Mucosa of gallbladder (tissue), 1 donor: Measurements from ENCODE around the gene ZFP57. TPM values are rescaled to one million over a fixed set of nuclear protein-coding genes. Genes with fewer than 3 reads are reported as not detected.
"Not testable (repeated sequence)": the region's sequence is repeated elsewhere in the genome, so short reads cannot be mapped to it uniquely, and the experiment has no call there.

Experiments
- DNase-seq: peaks from one replicate; pipeline ENCODE4 v3.0.0-alpha.2; 2020; ENCODE audit warnings: low spot score
- total RNA-seq: library from RNA; stranded (reverse); gene quantifications from one replicate; pipeline ENCODE4 v1.2.1, GENCODE V29; 2021
- donor health status: DM: no; HTN: no; CAD: no.

The ZFP57 gene
- total RNA-seq, 1 donor from 2014 or later = 0.12 TPM

DNA sequence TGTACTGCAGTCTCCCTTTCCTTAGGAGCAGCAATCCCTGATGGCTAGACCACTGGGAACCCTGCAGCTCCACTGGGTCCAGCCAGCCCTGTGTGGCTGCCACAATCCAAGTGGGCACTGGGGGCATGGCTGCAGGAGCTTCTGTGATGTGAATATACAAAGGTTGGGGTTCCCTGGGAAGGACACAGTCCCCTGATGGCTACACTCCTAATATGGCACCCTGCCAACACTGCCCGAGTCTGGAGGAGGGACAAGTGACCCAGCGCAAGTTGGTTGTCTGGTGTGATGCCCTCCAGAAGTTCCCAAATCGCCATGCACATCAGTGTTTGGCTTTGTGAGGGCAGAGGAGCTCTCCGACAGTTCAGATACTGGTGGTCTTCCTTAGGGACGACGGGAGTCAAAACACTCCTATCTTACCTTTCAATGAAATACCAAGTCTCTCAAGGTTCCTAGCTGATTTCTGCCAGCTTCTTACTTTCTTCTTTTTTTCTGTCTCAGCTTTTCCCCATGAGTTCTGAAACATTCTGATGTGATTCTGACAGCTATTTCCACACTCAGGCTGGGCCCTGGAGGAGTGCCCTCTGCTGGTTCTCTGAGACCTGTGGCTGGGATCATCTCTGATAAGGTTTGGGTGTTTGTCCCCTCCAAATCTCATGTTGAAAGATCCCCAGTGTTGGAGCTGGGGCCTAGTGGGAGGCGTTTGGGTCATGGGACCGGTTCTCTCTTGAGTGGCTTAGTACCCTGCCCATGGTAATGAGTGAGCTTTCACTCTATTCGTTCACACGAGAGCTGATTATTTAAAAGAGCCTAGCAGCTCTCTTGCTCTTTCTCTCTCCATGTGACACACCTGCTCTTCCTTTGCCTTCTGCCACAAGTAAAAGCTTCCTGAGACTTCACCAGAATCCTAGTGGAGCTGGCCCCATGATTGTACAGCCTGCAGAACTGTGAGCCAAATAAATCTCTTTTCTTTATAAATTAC lies 15.5 kb upstream of the ZFP57 start:
- DNase-seq = no peak

DNA sequence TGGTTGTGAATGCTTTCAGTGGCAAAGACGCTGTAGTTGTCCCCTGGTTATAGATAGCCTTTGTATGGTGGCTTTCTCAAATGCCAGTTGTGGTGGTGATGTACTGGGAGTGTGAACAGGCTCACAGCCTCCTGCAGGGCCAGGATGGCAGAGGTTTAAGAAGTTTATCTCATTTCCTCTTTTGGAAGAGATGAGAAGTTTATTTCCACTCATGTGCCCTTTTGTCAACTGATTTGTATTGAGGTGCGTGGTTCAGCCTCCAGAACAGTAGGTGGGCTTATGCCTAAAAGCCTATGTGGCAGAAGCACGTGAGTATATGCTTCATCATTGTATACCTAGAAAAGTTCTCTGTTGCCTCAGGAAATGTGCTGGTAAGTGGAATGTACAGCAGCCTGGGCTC lies 13.7 kb upstream of the ZFP57 start:
- DNase-seq = no peak

DNA sequence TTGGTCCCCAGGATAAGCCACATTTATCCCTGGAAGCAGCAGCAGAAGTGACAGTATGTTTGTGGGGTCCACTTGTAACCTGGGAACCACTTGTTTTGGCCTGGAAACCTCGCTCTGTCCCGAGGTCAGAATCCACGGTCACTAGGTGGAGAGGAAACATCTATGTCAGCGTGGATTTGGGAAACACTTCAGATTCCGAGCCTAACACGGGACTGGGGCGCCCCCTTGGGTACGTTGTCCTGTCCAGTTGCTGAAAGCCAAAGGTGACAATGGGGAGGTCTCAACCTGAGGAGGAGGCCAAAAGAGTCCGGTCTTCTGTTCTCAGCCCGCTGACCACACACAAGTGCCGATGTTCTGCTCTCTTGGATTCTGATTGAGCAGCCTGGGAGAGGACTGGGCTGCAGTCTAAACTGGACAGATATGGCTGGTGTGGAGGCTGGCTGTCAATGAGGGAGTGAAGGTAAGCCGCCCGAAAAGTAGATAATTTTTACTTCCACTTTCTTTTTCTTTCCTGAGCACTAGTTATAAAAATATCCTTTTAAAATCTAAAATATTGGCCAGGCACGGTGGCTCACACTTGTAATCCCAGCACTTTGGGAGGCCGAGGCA lies 4.9 kb upstream of the ZFP57 start:
- peak; percentile 13 for DNase-seq

DNA sequence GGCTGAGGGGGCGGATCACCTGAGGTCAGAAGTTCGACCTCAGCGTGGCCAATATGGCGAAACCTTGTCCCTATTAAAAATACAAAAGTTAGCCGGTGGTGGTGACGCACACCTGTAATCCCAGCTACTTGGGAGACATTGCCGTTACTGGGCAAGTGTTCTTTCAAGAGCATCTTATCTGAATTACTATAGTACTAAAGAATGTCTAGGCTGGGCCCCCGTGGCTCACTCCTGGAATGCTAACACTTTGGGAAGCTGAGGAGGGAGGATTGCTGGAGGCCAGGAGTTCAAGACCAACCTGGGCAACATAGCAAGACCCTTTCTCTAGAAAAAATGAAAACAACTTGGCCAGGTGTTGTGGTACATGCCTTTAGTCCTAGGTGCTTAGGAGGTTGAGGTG lies 859 bp upstream of the ZFP57 start:
- no peak for DNase-seq

DNA sequence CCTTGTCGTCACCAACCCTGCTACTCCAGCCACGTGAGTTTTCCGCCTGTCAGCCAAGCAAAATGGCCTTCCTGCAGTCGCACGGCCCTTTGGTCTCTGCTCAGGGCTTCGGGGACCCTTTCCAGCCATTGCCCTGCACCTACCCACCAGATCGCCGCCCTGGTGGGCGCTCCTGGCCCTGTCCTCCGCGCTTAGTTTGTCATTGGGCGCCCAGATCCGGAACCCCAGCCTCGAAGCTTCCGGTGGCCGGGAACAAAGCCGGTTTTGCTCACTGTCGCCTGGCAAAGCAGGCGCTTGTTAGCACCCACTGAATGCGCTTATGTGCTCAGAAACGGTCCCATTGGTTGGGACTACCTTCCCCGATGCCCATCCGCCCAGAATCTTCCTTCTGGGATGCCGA lies 536 bp downstream of the ZFP57 start:
- no peak for DNase-seq

DNA sequence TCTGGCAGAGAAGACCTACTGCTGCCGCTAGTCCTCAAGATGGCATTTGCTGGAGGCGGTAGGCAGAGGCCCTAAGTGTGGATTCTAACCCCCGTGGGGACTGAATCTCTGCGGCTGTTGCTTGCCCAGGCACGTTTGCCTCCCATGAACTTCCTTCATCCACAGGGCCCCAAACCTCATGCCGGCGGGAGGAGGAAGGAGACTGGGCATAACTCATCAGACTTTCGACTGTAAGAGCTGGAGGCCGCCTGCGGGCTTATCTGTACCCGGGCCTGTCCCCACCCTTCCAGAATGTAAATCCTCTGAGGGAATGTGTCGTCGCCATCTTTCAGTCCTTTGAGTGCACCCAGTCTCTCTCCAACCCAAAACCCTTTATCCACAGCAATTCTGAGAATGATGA lies 990 bp downstream of the ZFP57 start:
- DNase-seq = no peak

DNA sequence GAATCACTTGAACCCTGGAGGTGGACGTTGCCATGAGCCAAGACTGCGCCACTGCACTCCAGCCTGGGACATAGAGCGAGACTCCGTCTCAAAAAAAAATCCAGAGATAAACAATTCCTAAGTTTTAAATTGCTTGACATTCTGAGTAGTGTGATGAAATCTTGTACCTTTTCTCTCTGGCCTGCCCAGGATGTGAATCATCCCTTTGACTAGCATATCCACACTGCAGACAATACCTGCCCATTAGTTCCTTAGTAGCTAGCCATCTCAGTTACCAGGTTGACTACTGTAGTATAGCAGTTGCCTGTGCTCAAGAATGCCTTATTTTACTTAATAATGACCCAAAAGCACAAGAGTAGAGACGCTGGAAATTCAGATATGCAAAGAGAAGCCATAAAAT lies 2.8 kb downstream of the ZFP57 start:
- no peak for DNase-seq

DNA sequence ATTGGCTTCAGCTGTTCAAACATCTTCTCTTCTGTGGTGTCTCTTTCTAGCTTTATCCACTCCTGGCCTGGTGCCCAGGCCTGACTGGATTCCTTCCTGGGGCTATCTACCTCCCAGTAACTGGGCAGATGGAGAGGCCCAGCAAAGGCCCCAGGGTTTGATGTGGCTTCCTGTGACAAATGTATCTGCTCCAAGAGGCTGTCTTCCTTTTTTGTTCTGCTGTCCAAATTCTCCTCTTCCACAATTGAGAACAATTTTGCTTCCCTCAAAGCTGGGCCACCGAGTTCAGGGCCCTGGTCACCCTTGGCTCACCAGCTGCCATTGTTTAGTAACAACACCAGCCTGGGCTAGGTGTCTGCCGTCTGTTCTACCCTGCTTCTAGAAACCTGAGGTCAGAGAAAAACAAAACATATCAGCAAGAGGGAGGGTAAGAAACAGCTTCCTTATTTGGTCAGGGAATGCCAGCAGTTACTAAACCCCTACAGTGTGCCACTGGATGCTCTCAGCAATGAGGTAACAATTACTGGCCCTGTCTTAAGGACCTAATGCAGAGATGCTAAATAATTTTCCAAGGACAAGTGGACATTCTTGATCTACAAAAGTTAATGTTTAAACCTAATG lies 3.9 kb downstream of the ZFP57 start:
- peak; percentile 12 for DNase-seq

DNA sequence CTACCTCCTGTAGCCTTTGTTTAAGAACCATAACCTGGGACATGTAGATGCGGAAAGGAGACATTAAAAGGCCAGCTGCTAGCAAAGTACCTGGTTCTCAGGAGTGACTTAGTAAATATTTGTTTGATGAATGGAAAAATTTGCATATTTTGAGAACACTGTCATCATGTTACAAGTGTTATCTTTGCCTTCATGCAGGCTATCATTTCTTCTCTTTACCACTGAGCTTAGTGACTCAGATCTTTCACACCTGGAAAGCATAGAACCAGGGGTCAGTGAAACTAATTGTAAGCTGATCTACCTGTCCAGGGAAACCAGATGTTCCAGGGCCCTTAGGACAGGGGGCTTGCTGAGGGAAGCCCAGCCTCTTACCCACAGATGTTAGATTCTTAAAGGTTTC lies 5.4 kb downstream of the ZFP57 start:
- no peak for DNase-seq

DNA sequence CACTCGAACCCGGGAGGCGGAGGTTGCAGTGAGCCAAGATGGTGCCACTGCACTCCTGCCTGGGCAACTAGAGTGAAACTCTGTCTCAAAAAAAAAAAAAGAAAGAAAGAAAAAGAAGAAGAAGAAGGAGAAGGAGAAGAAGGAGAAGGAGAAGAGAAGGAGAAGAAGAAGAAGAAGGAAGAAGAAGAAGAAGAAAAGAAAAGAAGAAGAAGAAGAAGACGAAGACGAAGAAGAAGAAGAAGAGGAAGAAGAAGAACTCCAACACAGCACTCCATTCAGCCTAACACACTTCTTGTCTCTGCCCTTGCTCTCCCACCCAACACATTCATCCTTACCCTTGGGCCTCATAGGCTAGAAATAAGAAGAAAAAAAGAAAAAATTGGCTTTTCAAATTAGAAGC lies 6.9 kb downstream of the ZFP57 start:
- DNase-seq = no peak

DNA sequence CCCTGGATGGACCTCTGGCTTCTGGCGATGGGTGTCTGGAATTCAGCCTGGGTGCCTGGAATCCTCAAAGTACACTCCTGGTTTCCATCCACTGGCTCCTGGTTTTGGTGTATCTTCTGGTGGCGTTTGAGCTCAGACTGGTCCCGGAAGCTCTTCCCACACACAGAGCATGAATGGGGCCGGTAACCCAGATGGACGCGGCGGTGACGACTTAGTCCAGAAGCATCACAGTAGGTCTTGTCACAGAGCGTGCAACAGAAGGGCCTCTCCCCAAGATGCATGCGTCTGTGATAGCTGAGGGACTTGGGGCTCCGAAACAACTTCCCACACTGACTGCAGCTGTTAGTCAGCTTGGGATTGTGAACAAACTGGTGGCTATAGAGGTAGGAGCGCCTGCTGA lies 7.8 kb downstream of the ZFP57 start:
- DNase-seq = no peak

DNA sequence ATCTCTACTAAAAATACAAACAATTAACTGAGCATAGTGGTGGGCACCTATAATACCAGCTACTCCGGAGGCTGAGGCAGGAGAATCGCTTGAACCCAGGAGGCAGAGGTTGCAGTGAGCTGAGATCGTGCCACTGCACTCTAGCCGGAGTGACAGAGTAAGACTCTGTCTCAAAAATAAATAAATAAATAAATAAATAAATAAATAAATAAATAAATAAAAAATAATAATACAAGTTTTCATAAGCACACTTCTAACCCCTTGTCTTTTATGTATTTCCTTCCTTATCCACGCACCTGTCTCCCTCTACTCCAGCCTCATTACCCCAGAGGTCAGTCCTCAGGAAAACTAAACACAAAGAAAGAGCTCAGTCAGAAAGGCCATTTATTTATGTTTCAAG lies 8.8 kb downstream of the ZFP57 start:
- not testable (repeated sequence) for DNase-seq

DNA sequence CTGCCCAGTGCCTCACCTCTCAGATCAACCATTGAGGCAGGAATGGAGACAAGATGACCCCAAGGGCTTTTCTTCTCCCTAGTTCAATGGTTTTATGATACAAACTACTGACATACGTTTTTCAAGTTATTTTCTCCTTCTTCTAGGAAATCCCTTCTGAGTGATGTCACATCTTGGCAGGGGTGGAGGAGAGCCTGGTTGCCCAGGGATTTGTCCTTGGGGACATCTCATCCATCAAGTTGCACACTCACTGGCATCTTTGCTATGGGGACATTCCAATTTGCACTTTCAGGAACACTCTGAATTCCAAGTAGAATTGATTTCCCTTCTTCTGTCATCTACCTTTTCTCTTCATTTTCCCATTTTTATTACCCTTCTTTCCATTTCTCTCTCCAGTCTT lies 9.9 kb downstream of the ZFP57 start:
- no peak for DNase-seq

DNA sequence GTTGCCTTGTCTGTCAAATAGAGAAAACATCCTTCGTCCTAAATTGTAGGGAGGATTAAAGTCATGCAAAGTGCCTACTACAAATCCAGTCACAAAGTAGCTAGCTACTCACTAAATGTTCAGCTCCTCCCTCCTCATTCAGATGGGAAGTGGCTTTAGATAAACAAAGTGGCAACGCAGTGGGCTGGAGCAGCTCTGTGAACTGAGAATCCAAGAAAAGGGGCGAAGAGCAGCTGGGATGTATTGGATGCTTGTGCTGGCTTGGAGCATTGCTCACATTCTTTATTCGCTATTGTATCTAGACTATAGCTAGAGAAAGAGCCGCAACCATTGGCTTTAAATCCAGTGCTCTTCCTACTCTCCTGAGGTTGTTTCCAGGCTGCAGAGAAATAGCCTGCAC lies 13.8 kb downstream of the ZFP57 start:
- no peak for DNase-seq

DNA sequence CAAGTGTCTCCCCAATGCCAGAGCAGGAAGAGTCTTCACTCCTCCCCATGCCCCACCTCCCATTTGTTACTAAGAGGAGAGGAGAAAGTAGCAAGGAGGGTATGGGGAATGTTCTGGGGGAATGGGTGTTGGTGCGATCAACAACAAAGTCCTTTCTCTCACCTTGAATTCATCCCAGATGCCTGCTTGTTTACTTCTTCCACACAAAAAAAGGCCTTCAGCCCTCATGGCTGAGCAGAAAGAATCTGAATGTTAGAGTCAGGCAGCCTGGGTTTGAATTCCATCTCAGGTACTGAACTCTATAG lies 14.2 kb downstream of the ZFP57 start:
- no peak for DNase-seq

DNA sequence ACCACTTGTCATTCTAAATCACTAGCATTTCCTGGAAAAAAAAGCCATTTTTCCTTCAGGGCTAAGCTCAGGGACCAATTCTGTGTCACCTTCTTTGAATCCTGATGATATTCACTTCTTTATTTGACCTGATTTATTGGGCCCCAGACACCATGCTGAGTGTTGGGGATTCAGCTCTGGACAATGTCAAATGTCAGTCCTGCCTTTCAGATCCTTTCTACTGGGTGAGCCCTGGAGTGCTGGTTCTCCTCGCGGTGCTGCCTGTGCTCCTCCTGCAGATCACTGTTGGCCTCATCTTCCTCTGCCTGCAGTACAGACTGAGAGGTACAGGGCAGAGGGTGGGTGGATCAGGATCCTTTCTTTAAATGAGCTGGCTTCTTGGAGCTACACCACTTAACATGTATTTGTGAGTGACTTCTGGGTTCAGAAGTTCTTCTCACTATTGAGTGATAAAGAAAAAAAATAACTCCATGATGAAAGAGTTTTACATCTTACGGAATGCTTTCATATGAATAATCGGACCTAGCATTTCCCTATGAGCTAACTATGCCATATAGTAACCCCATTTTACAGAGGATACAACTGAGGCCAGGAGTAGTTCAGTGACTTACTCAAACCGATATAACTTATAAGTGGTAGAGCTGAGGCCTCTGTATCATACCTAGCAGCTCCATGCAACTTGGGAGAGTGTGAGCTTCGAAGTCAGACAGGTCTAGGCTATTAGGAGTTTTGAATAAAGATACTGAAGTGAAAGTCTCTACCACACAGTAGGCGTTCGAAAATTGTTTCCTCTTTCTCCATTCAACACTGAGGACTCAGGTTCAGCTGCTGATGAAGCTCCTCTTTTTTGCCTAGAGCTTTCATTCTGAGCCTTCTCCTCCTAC lies 14.8 kb downstream of the ZFP57 start:
- no peak for DNase-seq

DNA sequence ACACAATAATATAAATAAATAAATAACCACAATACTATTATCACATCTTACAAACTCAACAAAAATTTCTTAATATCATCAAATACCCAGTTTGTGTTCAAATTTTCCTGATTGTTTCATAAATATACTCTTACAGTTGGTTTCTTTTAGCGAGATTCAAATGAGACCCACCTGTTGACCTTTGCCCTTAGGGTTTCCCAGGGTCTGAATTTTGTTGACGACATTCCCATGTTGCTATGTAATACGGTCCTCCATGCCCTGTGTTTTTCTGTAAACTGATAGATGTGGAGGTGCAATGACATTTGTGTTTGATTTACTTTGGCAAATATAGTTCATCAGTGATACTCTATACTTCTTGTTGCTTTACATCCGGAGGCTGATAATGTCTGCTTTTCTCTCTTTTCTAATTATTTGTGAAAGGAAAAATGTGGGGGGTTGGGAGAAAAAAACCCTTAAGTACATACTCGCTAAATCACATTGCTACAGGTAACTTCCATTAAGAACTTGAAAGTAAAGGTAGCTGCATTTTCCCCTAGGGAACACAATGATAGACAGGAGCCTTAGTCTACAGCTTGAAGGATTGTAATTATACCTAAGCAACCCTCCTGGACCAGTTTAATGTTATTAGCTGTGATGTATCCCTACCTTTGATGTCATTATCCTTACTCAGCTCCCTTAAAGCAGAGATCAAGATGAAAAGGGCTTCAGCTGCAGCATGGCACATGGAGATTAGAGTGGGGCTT lies 17.5 kb downstream of the ZFP57 start:
- DNase-seq = no peak

DNA sequence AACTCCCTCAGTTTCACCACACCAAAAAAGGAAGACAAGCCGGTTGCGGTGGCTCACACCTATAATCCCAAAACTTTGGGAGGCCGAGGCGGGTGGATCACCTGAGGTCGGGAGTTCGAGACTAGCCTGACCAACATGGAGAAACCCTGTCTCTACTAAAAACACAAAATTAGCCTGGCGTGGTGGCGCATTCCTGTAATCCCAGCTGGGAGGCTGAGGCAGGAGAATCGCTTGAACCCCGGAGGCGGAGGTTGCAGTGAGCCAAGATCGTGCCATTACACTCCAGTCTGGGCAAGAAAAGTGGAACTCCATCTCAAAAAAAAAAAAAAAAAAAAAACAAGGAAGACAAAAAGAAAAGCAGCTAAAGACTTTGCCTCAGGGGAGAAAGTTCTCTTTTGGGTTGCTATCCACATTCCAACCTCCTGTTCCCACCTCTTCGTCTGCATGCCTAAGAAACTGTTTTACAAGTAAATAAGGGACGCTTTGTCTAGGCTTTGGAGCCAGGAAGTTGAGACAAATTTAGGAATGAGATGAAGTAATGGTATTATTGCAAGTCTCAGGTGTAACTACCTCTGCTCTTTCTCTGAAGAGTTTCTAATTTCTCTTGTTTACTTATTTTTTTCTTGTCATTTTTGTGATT lies 19.3 kb downstream of the ZFP57 start:
- not testable (repeated sequence) for DNase-seq

DNA sequence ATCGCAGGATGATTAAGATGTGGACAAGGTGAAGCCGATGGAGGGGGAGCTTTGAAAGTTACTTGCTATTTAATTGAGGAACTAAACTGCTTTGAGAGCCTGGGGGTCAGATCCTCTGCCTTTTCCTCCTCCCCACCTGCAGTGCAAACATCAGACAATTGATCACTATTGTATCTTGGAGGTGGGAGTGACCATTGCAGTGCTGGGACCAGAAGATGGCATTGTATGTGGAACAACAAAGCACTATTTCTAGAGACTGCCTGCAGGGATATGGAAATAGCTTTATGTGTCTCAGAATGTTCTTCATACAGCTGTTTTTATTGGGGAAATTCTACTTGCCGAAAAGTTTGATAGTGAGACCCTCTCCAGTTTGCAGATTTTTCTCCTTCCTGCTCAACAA lies 19.9 kb downstream of the ZFP57 start:
- no peak for DNase-seq

DNA sequence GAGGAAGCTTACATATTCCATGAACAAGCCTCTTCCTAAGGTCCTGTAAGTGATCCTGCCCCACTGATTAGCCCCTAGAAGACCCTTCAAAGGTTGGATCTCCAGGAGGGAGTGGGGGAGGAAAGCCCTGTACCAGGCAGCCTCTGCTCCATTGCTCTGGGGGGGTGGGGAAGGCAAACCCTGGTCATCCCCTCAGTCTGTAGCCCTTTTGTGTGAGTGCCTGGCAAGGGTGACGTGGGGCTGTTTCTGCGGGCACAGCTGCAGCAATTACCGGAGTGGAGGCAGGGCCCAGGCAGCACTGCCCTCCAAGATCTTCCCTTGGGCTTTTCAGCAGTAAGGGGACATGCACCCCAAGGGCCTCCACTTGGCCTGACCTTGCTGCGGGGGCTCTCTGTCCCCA lies 24.2 kb downstream of the ZFP57 start, which contains the start of gene MOG:
TSS of gene MOG (plus strand) at position 295 of the 400 bp plus-strand sequence. CDS start 118 bp downstream, outside the sequence.
- no peak for DNase-seq

DNA sequence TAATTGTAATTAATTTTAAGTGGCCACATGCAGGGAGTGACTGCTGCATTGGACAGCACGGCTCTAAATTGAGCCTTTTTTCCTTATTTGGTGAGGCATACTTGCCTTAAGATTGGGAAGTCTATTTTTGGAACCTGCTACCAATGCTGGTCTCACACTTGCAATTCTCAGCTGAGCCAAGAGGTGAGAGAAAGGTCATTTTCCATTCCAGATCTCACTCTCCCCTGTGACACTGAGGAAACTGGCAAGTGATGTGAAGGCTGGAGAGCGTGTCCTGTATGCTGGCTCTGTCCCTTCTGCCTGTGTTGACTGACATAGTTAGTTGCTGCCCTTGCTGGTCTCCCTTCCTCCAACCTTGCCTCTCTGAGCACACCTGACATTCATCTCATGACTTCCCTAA lies 24.8 kb downstream of the ZFP57 start:
- no peak for DNase-seq
